Spleen (tissue), 11 donors: Measurements from ENCODE around the gene PPTC7. TPM values are rescaled to one million over a fixed set of nuclear protein-coding genes. Genes with fewer than 3 reads are reported as not detected.

Experiments used
- DNase-seq: peaks from one replicate; pipeline ENCODE4 v3.0.0-alpha.2; 2020
- H3K27ac ChIP-seq, 8 donors: fragments of 200-600 bp; sonication (generic) in 7 of 8; 1 replicate in 4 of 8; 2 replicates in 4 of 8; pipeline versions ENCODE4 v1.5.0 to v1.8.0; 2016 to 2021; ENCODE audit warnings: inconsistent platforms in 4 of 8, mild to moderate bottlenecking in 4 of 8, moderate library complexity in 1 of 8
- H3K27me3 ChIP-seq, 7 donors: fragments of 200-600 bp; sonication (generic) in 6 of 7; replicated peaks in 1 of 7; 1 replicate in 4 of 7; 2 replicates in 3 of 7; pipeline versions ENCODE4 v1.5.0 to v1.8.0; 2016 to 2021; ENCODE audit warnings: inconsistent platforms in 3 of 7, mild to moderate bottlenecking in 1 of 7
- H3K36me3 ChIP-seq, 6 donors: fragments of 200-600 bp; sonication (generic) in 5 of 6; 1 replicate in 4 of 6; 2 replicates in 2 of 6; pipeline versions ENCODE4 v1.5.0 to v1.8.0; 2016 to 2021; ENCODE audit warnings: inconsistent platforms in 2 of 6
- H3K4me1 ChIP-seq, 6 donors: fragments of 200-600 bp; sonication (generic) in 5 of 6; 1 replicate in 3 of 6; 2 replicates in 3 of 6; pipeline versions ENCODE4 v1.5.0 to v1.8.0; 2016 to 2021; ENCODE audit warnings: inconsistent platforms in 3 of 6
- H3K4me3 ChIP-seq, 8 donors: fragments of 200-600 bp; sonication (generic) in 7 of 8; 1 replicate in 4 of 8; 2 replicates in 4 of 8; pipeline versions ENCODE4 v1.5.0 to v1.8.0; 2016 to 2021; ENCODE audit warnings: inconsistent platforms in 4 of 8, mild to moderate bottlenecking in 4 of 8, moderate library complexity in 2 of 8
- H3K9me3 ChIP-seq, 8 donors: fragments of 200-600 bp; sonication (generic) in 7 of 8; 1 replicate in 4 of 8; 2 replicates in 4 of 8; pipeline versions ENCODE4 v1.5.0 to v1.8.0; 2016 to 2021; ENCODE audit warnings: inconsistent platforms in 4 of 8
- POLR2A ChIP-seq, 3 donors: fragments of 450-650 bp; IDR thresholded peaks; one replicate each; pipeline ENCODE4 v1.5.1; 2017; ENCODE audit warnings: antibody characterized with exemption in 3 of 3, mild to moderate bottlenecking in 1 of 3
- POLR2AphosphoS5 ChIP-seq, 3 donors: sonication (generic); formaldehyde crosslinking; IDR thresholded peaks; one replicate each; pipeline ENCODE4 v1.5.1; 2017; ENCODE audit warnings: antibody characterized with exemption in 3 of 3
- WGBS, 5 donors: extraction: QIAGEN DNeasy Blood & Tissue Kit in 3 of 5; methylation state at CpG; one replicate each; pipeline versions ENCODE4 v1.1.5 to v1.1.7; 2013 to 2018; 5-methylcytosine and 5-hydroxymethylcytosine counted together
- intact Hi-C: fragments of 100-400 bp; cut with DNase I; formaldehyde crosslinking; loops from one replicate; pipeline ENCODE4 v1.15.0; 2023; ENCODE audit warnings: low total_unique reads
- polyA plus RNA-seq, 3 donors: library from polyadenylated mRNA; stranded (reverse); fragments of 200-250 nt; gene quantifications; one replicate each; pipeline ENCODE4 v1.2.1, GENCODE V29; 2013
- total RNA-seq, 7 donors: library from RNA; depleted of rRNA in 3 of 7; stranded (reverse); fragments of >200 nt in 3 of 7; fragmentation: NEBNext Ultra II Directional in 4 of 7; extraction: Animal tissue kit (Norgen Biotek cat#: 25700) in 4 of 7; gene quantifications; one replicate each; pipeline versions ENCODE4 v1.1.0 to v1.2.1, GENCODE V29; 2016 to 2021
- TF ChIP-seq, protein P1 (sequence below), 11 experiments: fragments of 200-600 bp in 7 of 11; fragments of 450-650 bp in 4 of 11; sonication (generic) in 4 of 11; IDR thresholded peaks in 8 of 11; conservative IDR thresholded peaks in 3 of 11; 1 replicate in 7 of 11; 2 replicates in 4 of 11; pipeline versions ENCODE4 v1.4.0 to v1.8.0; 2016 to 2021; ENCODE audit warnings: antibody characterized with exemption in 11 of 11, inconsistent platforms in 4 of 11, mild to moderate bottlenecking in 1 of 11
- donor health status: healthy with polysubstance abuse.
- donor health status: DM: no; HTN: no; CAD: no; lungs with moderate emphysema.
- donor health status: DM: no; HTN: no; CAD: no.
- donor health status: Bipolar disorder and iron deficiency.
- donor health status: healthy.
- donor health status: DM: no; HTN: no; CAD: no.
- donor health status: DM: yes; HTN: yes; CAD: no.

PPTC7 gene
- total and polyA plus RNA-seq, 10 donors, result 7.5 to 27.3 (median 23.5) TPM

- 57 to 73% (median 61%) methylated on average over 4 of the region's 4 CpGs for WGBS, 5 donors
- TF ChIP-seq, protein P1, sequence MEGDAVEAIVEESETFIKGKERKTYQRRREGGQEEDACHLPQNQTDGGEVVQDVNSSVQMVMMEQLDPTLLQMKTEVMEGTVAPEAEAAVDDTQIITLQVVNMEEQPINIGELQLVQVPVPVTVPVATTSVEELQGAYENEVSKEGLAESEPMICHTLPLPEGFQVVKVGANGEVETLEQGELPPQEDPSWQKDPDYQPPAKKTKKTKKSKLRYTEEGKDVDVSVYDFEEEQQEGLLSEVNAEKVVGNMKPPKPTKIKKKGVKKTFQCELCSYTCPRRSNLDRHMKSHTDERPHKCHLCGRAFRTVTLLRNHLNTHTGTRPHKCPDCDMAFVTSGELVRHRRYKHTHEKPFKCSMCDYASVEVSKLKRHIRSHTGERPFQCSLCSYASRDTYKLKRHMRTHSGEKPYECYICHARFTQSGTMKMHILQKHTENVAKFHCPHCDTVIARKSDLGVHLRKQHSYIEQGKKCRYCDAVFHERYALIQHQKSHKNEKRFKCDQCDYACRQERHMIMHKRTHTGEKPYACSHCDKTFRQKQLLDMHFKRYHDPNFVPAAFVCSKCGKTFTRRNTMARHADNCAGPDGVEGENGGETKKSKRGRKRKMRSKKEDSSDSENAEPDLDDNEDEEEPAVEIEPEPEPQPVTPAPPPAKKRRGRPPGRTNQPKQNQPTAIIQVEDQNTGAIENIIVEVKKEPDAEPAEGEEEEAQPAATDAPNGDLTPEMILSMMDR (IDR thresholded peaks at IDR 0.05 in 8 of 11, conservative IDR thresholded peaks at IDR 0.05 in 3 of 11), result peak in 6 of 11 experiments; percentile 16 to 35 (median 22)
- TF ChIP-seq POLR2A (IDR thresholded peaks at IDR 0.05) (no peak), POLR2AphosphoS5 (IDR thresholded peaks at IDR 0.05) (no peak)
- intact Hi-C loops, result loop anchor here (10.0 kb wide), 1 partner anchor 75 kb away; no protein-coding TSS in a partner anchor
- H3K36me3 ChIP-seq, result peaks cover 0 to 4% (median 0%) of the 10 kb centered on the region in 6 donors
- no peaks in the 10 kb centered on the region for H3K27me3 ChIP-seq
- H3K9me3 ChIP-seq, result no peaks in the 10 kb centered on the region
- DNase-seq, result no peak
- H3K27ac ChIP-seq, result peak overlapping the region in 6 of 8 donors; percentile 17 to 73 (median 60)
- H3K4me3 ChIP-seq, result peak overlapping the region in 3 of 8 donors; percentile 11 to 52 (median 12)
- peaks cover 4 to 56% (median 22%) of the 10 kb centered on the region in 6 donors for H3K4me1 ChIP-seq
Measured at GRCh38 chr12:110619534-110619953, 36.4 kb upstream of the PPTC7 start.

DNA sequence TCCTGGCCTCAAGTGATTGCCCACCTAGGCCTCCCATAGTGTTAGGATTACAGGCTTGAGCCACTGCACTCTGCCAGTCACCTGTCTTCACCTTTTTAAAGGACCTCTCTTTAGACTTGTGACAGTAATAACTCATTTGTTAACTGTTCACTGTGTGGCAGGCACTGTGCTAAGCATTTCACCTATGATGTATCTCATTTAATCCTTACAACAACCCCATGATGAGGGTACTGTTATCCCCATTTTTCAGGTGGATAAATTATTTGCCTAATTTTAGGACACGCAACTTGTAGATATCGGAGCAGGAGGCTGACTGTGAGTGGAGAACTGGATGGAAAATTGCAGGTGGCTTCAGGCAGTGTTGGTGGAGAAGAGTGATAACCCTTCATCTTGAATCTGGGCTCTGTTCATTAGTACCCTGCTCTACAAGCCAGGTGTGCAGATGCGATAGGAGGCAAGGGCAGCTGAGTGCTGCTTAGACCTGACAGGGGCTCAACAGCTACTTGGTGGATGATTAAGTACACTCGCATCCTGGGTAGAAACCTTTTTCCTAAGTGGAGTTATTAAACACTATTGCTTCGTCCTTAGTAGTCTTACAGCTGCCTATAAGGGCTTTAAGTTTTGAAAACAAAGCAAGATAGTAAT, 33.5 kb upstream of the PPTC7 start:
- TF ChIP-seq POLR2A (IDR thresholded peaks at IDR 0.05) (no peak), POLR2AphosphoS5 (IDR thresholded peaks at IDR 0.05) (no peak)
- TF ChIP-seq, protein P1 (IDR thresholded peaks at IDR 0.05 in 8 of 11, conservative IDR thresholded peaks at IDR 0.05 in 3 of 11), result no peak
- intact Hi-C loops, result loop anchor here (10.0 kb wide), 1 partner anchor 78 kb away; no protein-coding TSS in a partner anchor
- Histone ChIP-seq H3K27me3 (no peaks in the 10 kb centered on the region), H3K4me1 (peaks cover 10 to 78% (median 32%) of the 10 kb centered on the region in 6 donors), H3K27ac (no peak overlapping the region), H3K9me3 (no peaks in the 10 kb centered on the region), H3K4me3 (no peak overlapping the region), H3K36me3 (peaks cover 0 to 4% (median 0%) of the 10 kb centered on the region in 6 donors)
- WGBS, 5 donors, result 91 to 97% (median 96%) methylated on average over 5 of the region's 5 CpGs
- no peak for DNase-seq

DNA sequence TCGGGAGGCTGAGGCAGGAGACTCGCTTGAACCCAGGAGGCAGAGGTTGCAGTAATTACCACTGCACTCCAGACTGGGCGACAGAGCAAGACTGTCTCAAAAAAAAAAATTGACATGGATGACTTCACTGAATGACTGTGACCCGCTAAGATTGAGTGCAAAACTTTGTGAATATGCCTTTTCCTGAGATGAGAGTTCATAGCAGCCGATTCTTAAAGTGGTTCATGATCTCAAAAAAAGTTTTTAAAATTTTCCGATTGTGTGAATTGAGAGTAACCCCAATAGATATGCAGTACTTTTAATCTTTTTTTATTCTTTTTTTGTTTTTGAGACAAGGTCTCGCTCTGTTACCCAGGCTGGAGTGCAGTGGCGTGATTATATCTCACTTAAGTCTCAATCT, 32.1 kb upstream of the PPTC7 start:
- 70 to 82% (median 76%) methylated on average over 8 of the region's 8 CpGs for WGBS, 5 donors
- intact Hi-C loops, result loop anchor here (10.0 kb wide), 1 partner anchor 80 kb away; no protein-coding TSS in a partner anchor
- Histone ChIP-seq H3K4me1 (peaks cover 10 to 64% (median 28%) of the 10 kb centered on the region in 6 donors), H3K9me3 (no peaks in the 10 kb centered on the region), H3K27me3 (no peaks in the 10 kb centered on the region), H3K36me3 (peaks cover 0 to 4% (median 0%) of the 10 kb centered on the region in 6 donors), H3K27ac (peak overlapping the region in 1 of 8 donors; percentile 12), H3K4me3 (no peak overlapping the region)
- no peak for DNase-seq
- TF ChIP-seq POLR2A (IDR thresholded peaks at IDR 0.05), result no peak
- TF ChIP-seq, protein P1 (IDR thresholded peaks at IDR 0.05 in 8 of 11, conservative IDR thresholded peaks at IDR 0.05 in 3 of 11), result no peak
- no peak for TF ChIP-seq POLR2AphosphoS5 (IDR thresholded peaks at IDR 0.05)
